ENCODE results near the gene IPO4.

The IPO4 gene

DNA sequence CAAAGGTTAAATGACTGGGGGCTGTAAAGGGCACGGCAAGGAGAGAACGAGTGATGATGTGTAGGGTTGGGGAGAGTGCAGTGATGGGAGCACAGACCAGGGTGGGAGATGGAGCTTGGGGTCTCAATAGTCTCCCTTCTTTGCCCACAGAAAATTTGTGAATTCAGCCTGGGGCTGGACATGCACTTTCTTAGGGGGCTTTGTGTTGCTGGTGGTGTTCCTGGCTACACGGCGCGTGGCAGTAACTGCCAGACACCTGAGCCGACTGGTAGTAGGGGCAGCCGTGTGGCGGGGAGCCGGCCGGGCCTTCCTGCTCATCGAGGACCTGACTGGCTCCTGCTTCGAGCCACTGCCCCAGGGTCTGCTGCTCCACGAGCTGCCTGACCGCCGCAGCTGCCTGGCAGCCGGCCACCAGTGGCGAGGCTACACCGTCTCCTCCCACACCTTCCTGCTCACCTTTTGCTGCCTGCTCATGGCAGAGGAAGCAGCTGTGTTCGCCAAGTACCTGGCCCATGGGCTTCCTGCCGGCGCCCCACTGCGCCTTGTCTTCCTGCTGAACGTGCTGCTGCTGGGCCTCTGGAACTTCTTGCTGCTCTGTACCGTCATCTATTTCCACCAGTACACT, 56.4 kb downstream of the IPO4 start:
- DNase-seq (ENCODE audit: extremely low read depth in 1 of 2, low read depth in 1 of 2): no peak

DNA sequence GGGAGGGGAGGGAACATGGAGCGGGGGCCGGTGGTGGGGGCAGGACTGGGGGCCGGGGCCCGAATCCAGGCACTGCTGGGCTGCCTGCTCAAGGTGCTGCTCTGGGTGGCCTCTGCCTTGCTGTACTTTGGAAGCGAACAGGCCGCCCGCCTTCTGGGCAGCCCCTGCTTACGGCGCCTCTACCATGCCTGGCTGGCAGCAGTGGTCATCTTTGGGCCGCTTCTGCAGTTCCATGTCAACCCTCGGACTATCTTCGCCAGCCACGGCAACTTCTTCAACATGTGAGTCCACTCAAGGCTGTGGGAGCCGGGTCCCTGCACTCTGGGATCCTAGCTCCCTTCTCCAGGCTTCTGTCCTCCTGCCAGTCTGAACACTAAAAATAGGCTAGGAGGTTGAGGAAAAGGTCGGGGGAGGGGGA, 57.1 kb downstream of the IPO4 start:
- DNase-seq (ENCODE audit: extremely low read depth in 1 of 2, low read depth in 1 of 2): no peak

DNA sequence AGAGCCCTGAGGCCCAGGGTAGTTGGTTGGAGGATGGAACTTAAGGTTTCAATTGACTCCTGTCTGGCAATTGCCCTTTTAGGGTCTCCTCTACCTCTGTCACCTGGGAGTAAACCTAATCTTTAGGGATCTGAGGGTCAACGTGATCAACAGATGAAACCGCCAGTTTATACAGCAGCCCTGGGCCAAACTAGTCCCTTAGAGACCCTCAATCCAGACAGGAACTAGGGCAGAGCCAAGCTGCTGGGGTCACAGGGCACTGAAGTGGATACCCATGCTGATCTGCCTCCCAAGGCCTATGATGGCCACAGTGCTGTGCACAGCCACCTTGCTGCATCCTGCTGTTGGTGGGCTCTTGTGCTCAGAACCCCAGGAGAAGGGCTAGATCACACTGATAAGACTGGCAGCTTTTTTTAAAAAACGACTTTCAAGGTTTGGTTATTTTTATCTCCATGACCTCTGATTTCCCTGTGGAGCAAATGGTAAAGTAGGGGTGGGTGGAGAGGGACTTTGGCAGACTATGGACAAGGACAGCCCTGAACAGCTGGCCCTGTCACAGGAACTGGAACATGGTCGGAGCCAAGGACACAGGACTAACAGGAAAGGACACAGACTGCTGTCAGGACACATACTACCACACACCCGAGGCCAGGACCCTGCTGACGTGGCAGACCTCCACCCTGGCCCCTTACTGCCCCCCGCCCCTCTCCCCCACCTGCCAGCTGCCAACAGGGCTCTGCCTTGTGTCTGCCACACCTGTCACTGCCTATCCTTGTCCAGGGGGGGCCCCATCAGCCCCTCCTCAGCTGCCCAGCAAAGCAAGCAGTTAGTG, 57.7 kb downstream of the IPO4 start:
- DNase-seq (ENCODE audit: extremely low read depth in 1 of 2, low read depth in 1 of 2): no peak

DNA sequence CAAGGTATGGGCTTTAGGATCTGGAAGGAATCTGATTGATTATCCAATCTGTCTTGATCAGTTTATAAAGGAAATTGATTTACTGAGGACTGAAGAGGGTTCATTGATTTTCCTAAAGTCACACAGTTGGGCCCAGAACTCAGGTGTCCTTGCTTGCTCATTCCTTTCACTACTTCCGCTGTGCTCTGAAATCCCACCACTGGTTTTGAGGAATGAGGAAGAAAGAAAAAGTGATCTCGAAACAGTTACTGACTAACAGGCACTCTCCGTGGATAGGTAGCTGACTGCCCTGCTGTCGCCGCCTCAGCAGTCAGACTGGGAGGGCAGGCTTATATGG, 58.3 kb downstream of the IPO4 start, which contains the start of gene FITM1:
Gene FITM1 (plus strand): TSS at position 280 of the 337 bp plus-strand sequence. CDS start 905 bp downstream, outside the sequence.
- no peak for DNase-seq (ENCODE audit: extremely low read depth in 1 of 2, low read depth in 1 of 2)
